ENCODE data around the gene CALN1.
"Not testable (repeated sequence)": the region's sequence is repeated elsewhere in the genome, so short reads cannot be mapped to it uniquely, and the experiment has no call there.

Gene CALN1

GRCh38 chr7:71961283-71961682, 450.9 kb downstream of the CALN1 start:
- no peak for TF ChIP-seq CTCF (IDR thresholded peaks at IDR 0.05; ENCODE audit: low read depth, low read length, missing control alignments)
- DNase-seq (ENCODE audit: low read depth), result no peak
- no peak overlapping the region for H3K4me3 ChIP-seq (ENCODE audit: low read depth, low read length)

GRCh38 chr7:71942115-71942514, 470.0 kb downstream of the CALN1 start:
- no peak for DNase-seq (ENCODE audit: low read depth)
- no peak overlapping the region for H3K4me3 ChIP-seq (ENCODE audit: low read depth, low read length)
- TF ChIP-seq CTCF (IDR thresholded peaks at IDR 0.05; ENCODE audit: low read depth, low read length, missing control alignments), result no peak

- TF ChIP-seq CTCF (IDR thresholded peaks at IDR 0.05; ENCODE audit: low read depth, low read length, missing control alignments), result no peak
- H3K4me3 ChIP-seq (ENCODE audit: low read depth, low read length), result no peak overlapping the region
- no peak for DNase-seq (ENCODE audit: low read depth)
Measured at GRCh38 chr7:71937840-71938371, 474.2 kb downstream of the CALN1 start.

- TF ChIP-seq CTCF (IDR thresholded peaks at IDR 0.05; ENCODE audit: low read depth, low read length, missing control alignments), result no peak
- no peak for DNase-seq (ENCODE audit: low read depth)
- no peak overlapping the region for H3K4me3 ChIP-seq (ENCODE audit: low read depth, low read length)
Measured at GRCh38 chr7:71935674-71936073, 476.5 kb downstream of the CALN1 start.

- DNase-seq (ENCODE audit: low read depth), result no peak
- H3K4me3 ChIP-seq (ENCODE audit: low read depth, low read length), result no peak overlapping the region
- TF ChIP-seq CTCF (IDR thresholded peaks at IDR 0.05; ENCODE audit: low read depth, low read length, missing control alignments), result no peak
Measured at GRCh38 chr7:71933426-71933825, 478.7 kb downstream of the CALN1 start.

- no peak overlapping the region for H3K4me3 ChIP-seq (ENCODE audit: low read depth, low read length)
- TF ChIP-seq CTCF (IDR thresholded peaks at IDR 0.05; ENCODE audit: low read depth, low read length, missing control alignments), result no peak
- no peak for DNase-seq (ENCODE audit: low read depth)
Measured at GRCh38 chr7:71925663-71926062, 486.5 kb downstream of the CALN1 start.

GRCh38 chr7:71914204-71914603, 497.9 kb downstream of the CALN1 start:
- not testable (repeated sequence) for H3K4me3 ChIP-seq (ENCODE audit: low read depth, low read length); DNase-seq (ENCODE audit: low read depth)
